ENCODE measurements around the gene GNAO1.
A peak's percentile ranks its signal among the peaks of the same experiment; 100 is the strongest.

The GNAO1 gene

GRCh38 chr16:56315955-56316354 is 124.7 kb downstream of the GNAO1 start:
- DNase-seq: no peak

- DNase-seq: no peak
Observed at GRCh38 chr16:56316545-56316944, 125.3 kb downstream of the GNAO1 start.

- DNase-seq: peak; percentile 21
Observed at GRCh38 chr16:56317998-56318826, 126.9 kb downstream of the GNAO1 start.

GRCh38 chr16:56318827-56319140 is 127.5 kb downstream of the GNAO1 start:
- no peak for DNase-seq

- no peak for DNase-seq
Observed at GRCh38 chr16:56319376-56319775, 128.1 kb downstream of the GNAO1 start.

DNA sequence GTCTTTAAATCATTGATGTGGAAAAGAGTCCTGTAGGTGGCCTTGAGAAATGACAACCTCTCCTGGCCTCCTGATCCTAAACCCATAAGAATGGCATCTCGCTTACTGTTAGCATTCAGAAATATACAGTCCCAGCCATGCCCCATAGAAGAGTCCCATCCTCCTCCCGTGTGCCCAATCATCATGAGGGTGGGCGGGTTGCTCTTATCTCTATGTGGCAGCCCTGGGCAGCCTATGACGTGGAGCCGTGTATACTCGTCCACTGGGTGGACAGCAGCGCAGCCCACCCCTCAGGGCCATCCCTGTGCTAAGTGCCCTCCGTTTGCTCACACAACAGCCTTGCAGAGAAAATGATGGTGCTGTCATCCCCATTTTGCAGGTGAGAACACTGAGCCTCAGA is 128.8 kb downstream of the GNAO1 start:
- no peak for DNase-seq

DNA sequence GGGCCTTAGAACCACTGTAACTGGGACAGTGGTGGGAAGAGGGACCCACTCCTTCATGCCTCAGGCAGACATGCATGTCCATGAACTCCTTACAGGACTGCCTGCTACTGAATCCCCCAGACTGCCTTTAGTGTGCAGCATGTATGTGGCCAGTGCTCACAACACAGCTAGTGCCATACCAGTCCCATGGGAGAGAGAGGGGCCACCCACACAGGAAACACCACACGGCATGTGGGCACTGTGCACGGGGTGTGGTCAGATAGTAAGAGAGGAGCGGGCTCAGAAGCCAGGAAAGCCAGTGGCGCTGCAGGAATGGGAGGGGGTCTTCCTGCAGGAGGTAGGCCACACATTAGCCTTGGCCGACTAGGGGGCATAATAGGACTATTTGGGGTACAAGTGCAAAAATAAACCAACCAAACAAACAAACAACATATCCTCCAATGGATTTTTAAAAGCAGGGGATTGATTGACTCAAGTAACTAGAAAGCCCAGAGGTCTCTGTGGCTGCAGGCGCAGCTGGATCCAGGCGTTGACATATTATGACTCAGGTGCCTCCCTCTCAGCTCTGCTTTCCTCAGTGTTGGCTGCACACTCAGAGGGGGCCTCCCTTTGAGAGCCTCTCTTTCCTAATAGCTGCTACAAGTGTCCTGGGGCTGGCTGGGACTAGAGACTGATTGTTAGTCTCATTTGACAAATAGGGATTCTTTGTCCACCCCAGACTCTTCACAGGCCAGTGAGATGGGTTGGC is 129.7 kb downstream of the GNAO1 start:
- no peak for DNase-seq

DNA sequence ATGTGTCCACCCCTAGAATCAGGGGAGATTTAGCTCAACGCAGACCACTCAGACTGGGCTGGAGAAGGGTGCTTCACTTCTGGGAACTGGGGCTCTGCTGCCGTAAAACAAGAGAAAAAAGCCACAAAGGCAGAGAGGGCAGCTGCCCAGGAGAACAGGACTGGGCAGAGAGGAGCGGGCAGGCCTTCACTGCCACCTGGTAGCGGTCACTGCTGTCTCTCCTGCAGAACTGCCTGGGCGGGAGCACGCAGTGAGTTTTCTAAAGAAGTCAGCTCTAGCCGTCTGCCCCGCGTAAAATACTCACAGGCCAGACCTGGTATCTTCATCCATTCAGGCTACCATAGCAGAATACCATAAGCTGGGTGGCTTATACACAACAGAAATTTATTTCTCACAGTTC is 130.3 kb downstream of the GNAO1 start:
- no peak for DNase-seq

GRCh38 chr16:56324406-56324805 is 133.1 kb downstream of the GNAO1 start:
- no peak for DNase-seq

DNA sequence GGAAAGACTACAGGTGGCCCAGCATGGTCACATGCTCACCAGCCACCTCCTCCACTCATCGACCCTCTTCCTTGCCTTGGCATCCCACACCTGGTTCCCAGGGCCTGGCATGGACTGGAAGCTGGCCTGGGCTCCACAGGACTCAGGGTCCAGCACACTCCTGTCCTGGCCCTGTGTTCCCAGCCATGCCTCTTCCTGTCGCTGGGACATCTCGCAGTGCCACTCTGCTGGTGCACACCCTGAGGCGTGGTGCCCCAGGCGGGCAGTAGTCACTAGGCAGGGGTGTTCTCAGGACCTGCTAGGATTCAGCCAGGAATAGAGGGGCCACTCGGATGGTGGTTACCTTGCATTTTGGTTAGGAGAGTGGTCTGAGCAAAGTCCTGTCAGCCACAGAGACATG is 134.7 kb downstream of the GNAO1 start:
- DNase-seq: no peak

DNA sequence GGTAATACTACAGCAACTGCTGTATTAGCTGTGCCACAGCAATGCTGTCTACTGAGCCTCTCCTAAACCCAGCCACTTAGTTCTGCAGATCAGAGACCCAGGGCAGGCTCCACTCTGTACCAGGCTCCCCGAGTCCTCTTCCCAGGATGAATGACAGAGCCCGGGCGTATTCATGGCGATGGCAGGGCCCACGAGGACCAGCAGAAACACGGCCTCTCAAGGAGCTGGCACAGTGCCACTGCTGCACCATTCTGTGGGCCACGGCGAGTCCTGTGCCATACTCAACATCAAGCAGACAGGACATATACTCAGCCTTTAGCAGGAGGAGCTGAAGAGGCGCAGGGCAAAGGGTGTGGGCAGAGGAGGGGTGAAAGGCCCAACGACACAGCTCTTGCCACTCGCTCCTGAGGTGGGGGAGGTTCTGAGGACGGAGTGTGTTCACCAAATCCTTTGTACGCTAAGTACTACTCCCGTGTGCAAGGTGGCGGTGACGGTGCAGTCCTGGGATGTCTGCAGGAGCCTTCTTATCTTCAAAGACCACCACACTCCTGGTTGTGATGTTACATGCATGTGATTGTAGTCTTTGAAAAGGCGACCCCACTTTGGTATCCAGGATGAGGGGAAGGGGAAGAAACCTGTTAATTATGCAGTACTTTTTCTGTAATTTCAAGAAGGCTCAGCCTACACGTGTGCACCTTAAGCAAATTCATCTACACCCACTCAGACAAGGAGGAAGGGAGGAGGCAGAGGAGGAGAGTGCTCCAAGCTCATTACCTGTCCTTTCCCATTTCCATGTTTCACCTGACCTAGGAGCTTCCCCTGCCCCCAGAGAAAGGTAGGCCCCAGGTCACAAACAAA is 136.0 kb downstream of the GNAO1 start:
- DNase-seq: no peak

GRCh38 chr16:56327929-56328258 is 136.6 kb downstream of the GNAO1 start:
- no peak for DNase-seq

DNA sequence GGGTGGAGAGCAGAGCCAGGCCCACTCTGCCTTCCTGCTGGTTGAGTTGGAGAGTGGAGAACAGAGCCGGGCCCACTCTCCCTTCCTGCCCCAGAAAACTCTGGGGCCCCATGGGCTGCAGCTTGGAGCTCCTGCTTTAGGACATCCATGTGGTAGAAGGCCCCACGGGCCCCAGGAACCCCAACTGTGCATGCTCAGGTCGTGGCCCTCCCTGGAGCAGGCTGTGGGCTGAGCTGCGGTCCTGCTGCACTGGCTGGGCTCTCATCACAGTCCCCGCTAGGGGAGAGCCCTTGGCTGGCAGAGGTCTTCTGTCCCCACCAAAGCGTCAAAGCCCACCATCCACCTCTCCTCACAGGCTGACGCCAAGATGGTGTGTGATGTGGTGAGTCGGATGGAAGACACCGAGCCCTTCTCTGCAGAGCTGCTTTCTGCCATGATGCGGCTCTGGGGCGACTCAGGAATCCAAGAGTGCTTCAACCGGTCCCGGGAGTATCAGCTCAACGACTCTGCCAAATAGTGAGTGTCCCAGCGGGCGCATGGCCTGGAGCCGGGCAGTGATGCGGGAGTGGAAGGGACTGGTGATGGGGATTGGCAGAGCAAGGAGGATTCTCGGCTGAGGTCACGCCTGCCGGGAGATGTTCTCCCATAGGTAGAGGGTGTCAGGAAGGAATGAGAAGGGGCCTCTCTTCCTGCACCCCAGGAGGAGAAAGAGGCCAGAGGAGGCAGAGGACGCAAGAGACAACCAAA is 137.2 kb downstream of the GNAO1 start:
- DNase-seq: no peak

- no peak for DNase-seq
Observed at GRCh38 chr16:56329887-56330286, 138.6 kb downstream of the GNAO1 start.

DNA sequence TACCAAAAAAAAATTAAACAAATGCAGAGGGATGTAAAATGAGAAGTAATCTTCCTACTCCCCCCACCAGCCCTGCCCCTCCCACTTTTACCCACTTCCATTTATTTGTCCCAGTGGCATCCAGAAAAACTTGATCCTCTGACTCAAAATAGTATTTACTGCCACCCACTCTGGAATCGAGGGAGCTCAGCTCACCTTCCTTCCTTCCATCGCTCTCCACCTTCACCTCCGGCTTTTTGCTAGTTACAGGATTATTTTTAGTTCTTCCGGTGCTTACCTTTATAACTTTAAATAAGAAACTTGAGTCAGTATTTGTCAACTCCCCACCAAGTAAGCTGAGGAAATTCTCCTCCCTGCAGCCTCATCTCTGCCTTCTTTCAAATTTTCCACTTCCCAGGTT is 139.2 kb downstream of the GNAO1 start:
- no peak for DNase-seq

- no peak for DNase-seq
Observed at GRCh38 chr16:56331399-56331798, 140.1 kb downstream of the GNAO1 start.

- DNase-seq: no peak
Observed at GRCh38 chr16:56331915-56332314, 140.6 kb downstream of the GNAO1 start.

- DNase-seq: no peak
Observed at GRCh38 chr16:56332464-56333079, 141.3 kb downstream of the GNAO1 start.

DNA sequence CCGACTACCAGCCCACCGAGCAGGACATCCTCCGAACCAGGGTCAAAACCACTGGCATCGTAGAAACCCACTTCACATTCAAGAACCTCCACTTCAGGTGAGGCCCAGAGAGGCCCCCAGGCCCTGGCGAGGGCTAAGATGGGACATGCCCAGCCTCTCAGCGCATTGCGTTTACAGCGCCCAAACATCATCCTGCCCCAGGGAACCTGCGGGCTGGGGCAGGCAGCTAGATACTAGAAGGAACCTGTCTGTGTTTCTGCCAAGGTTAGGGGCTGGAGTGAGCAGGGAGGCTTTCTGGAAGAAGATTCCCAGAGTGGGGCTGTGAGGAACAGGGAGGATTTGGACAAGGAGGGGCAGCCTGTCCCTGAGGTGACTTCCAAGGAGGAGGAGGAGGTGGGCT is 143.5 kb downstream of the GNAO1 start:
- DNase-seq: no peak

GRCh38 chr16:56336071-56336688 is 144.9 kb downstream of the GNAO1 start:
- DNase-seq: no peak

- no peak for DNase-seq
Observed at GRCh38 chr16:56336711-56337110, 145.4 kb downstream of the GNAO1 start.

Measured in activated gamma-delta T cell (primary cell).